Stimulated activated CD8-positive, alpha-beta memory T cell treated with anti-CD3 and anti-CD28 coated beads, Interleukin-15, amount 100 ng/mL, for 24 hours (primary cell): Measurements from ENCODE around the gene HOPX.
"Not testable (repeated sequence)": the region's sequence is repeated elsewhere in the genome, so short reads cannot be mapped to it uniquely, and the experiment has no call there.

ENCODE experiments used
- DNase-seq: peaks from one replicate; pipeline ENCODE4 v3.0.0-alpha.2; 2020; ENCODE audit warnings: low read depth

The HOPX gene

DNA sequence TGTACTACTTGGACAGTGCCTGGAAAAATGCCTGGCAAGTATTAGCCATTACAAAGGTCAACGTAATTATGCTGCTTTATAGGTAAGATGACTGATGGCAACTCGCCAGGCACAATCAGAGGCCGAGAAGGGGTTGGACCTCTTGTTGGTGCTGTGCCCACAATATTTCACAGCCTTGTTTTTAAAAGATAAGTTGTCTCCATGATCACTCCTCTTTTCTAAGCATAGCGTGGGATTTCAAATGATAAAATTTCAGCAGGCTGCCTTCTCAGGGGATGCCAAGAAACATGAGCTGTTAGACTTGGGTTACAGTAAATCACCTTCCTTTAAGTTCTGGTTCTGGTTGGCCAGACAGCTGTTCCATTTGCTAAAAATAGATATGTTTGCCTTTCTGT lies 26.9 kb downstream of the HOPX start:
- no peak for DNase-seq

DNA sequence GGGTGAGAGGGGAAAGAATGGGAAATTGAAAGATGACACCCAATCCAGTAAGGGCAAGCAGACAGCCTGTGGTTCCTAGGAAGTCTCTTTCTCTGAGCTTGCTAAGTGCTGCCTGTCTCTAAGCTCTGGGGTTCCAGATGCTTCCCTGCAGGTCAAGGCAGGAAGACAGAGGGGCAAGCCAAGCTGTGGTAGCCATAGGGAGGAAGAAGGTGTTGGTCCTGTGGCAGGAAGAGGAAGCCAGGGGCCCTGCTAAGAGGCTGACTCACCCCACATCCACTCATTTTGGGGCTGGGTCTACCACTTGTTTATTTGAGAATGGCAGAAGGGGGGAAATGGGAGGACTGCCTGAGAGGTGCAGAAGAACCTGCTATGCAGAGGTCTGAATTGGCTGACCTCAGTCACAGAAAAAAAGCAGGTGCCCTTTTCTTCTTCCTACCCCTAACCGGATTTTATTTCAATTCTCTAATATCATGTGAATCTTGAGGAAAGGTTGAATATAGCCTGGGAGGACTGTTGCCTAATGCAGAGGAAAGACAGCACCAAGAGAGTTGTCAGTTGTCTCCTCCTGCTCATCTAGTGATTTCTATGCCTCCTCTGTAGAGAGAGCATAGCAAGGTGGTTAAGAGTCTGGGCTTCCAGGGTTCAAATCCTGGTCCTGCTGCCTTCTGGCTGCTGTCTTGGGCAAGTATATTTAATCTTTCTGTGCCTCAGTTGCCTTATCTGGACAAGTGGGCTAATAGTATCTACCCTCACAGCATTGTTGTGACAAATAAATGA lies 27.4 kb downstream of the HOPX start:
- DNase-seq = no peak

DNA sequence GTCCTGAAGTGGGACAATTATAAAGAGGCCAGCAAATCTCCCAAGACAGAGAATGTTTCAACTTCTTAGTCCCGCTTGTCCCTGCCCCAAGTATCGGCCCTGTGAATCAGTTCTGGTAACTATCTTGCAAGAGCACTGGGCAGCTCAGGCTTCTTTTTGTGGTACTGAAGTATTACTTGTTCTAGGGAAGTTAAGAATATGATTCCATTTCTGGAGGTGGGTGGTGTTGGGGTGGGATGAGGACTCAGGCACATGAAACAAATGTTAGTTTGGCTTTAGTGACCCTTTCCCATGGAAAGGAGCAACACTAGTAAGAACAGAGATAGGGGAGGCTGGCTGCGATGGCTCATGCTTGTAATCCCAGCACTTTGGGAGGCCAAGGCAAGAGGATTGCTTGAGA lies 28.9 kb downstream of the HOPX start:
- no peak for DNase-seq

DNA sequence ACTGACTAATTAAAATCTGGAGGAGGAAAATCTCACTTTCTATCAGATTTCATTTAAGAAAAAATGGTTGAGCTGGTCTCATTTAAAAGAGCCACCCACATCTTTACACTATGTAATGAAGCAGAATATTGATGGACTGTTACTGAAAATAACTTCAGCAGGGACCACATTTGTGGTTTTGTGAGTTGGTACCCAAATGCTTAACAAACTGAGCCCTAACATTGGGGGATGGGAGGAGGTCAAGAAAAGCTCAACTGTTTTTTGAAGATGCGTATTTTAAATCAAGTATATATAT lies 30.1 kb downstream of the HOPX start:
- no peak for DNase-seq

DNA sequence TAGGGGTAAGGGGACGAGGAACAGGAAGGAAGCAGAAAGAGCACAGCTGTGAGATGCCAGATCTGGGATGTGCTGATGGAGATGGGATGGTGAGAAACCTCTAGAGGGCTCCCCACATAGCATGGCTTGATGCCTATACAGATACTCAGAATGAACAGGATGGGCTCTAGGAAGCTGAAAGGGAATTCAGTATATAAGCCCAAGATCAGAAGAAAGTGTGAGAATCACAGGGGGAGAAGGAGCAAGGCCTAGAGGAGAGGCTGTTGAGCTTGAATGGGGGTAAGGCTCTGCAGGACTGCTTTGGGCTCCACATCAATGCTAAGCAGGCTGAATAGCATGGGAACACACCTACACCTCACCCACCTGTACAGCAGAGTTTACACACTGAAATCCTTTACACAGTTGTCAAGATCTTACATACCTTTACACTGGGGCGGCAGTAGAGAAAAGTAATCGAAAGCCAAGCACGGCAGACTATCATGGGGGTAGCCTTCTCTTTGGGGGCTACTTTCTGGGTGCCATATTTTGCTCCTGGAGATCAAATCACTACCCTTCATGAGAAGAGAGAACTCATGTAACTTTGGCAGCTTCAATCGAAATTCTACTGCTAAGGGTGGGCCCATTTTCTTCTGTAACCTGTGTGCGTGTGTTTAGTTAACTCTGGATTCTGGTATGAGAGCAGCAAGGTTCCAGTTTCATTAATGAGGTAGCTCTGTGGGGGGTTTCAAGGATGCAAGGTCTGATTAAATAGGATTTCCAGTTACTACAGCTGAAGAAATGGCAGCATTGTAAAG lies 30.6 kb downstream of the HOPX start:
- DNase-seq = no peak

DNA sequence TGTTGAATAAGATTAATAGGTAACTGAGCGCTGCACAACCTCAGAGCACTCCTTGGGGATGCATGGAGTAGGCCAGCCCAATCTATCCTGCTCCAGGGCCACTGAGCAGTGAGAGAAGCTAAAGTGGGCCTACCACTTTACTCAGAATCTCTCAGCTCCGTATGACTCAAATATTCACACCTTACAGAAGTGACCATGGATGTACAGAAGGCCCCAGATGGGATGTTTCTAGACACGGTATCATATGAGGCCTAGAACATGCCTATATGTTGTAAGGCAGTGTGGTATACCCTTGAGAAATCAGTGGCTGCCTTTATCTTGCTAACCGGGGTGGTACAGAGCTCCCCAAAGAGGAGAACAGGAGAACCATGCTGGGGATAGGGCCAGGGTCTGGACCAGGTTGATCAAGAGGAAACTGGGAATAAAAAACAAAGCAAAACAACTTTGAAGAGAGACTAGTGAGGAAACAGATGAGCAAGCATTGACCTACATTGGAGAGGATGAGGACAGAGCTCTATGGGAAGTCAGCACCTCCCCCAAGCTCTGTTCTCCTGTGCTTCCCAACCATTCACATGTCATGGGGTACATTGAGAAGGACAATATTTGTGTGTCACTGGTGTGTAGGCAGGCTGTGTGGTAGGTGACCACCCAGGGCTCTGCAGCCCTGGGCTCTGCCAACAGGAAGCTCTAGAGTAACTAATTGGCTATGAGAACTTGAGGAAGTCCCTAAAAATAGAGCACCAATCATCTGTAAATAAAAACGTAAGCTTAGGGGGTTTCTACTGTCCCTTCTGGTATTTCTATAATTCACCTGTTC lies 31.4 kb downstream of the HOPX start:
- no peak for DNase-seq

DNA sequence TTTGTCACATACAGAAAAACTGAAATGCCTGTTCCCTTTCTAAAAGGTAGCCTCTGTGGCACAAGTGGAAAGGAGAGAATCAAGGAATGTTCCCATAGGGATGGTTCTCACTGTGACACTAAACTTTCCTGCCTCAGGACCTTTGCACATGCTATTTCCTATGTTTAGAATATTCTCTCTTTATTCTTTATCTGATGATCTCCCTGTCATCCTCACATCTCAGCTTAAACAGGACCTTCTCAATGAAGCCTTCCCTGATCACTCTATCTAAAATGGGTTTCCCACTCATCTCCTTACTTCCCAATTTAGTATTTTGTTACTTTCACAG lies 32.3 kb downstream of the HOPX start:
- no peak for DNase-seq

DNA sequence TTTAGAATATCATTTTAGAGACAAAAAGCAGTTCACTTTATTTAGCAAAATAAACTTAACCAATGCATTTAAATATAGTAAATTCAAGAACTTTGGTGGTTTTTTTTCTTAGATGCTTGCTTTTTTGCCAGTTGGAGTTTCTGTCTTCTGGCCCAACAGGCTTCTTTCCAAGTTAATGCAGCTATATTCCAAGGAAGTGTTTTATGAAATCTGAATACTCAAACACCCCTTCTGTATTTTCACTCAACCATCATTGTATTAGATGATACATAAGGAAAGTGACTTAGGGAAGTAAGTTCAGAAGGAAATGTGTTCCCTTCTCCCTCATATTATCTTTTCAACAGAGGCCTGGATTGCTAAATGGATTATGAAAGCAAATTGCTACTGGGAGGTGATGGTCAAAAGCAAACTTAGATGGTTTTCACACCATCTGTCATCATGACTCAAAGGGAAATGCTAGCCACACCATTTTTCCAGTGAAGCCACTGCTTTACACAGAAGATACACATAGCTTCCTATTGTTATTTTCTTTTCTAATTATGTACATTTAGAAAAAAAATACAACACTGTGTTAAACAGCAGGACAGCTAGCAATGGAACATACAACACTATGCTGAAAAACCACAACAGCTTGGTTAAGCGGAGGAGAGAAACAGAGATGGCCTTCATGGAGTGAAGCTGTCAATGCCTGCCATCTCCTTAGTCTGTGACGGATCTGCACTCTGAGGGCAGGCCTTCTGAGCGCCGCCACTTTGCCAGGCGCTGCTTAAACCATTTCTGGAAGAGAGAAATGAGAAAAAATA lies 32.9 kb downstream of the HOPX start:
- no peak for DNase-seq

DNA sequence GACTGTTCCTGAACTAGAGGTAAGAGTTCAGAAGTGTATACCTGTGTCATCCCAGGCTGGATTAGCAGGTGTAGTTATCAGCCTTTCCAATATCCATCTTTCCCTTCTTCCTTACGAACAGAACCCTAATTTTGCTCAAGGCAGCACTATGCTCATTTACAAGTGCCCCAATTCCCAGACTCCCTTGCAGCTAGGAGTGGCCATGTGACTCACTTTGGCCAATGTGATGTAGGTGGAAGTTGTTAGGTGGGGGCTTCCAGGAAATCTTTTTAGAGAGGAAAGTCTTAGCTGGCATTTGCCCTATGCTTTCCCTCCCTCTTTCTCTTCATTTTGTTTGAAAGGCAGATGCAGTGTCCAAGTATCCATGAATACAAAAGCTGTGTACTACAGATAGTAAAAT lies 34.8 kb downstream of the HOPX start:
- DNase-seq = no peak

DNA sequence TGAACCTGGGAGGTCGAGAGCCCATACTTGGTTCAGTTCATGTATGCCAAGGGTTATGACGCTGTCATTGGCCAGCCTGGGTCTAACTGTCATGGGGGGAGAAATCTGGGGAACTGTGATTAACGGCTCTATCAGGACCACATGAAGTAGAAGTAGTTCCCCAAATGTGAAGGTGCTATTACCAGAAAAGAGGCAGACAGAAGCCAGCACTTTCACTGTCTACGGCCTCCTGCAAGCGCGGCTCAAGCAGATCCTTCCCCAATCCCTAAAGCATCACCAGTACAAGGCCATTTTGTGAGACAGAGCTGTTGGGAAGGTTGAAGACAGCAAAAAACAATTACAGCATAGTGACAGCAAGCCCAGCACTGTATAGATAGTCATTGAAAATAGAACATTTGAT lies 37.5 kb downstream of the HOPX start:
- DNase-seq = no peak

DNA sequence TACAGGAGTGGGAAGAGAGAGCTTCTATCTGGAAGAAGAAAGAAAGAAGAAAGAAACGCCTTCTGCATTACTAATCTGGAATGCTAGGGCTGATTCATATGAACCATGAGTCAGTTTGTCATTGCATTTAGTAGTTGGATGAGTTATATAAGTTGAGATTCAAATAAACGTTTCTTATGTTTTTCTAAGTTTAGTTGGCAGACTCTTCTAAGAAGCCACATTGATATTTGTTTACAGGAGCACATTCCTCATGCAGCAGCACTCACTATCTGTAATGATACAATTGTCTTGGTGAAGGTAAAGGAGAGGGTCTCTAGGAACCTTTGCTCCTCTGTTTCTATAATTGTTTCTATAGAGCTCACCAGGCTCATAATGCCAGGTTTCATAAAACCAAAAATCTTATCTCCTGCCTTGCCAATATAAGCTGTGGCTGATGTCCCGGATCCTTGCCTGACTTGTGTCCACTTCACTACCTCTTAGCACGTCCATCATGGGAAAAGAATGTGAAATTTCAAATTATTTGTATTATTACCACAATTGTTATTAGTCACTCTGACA lies 39.5 kb downstream of the HOPX start:
- no peak for DNase-seq

DNA sequence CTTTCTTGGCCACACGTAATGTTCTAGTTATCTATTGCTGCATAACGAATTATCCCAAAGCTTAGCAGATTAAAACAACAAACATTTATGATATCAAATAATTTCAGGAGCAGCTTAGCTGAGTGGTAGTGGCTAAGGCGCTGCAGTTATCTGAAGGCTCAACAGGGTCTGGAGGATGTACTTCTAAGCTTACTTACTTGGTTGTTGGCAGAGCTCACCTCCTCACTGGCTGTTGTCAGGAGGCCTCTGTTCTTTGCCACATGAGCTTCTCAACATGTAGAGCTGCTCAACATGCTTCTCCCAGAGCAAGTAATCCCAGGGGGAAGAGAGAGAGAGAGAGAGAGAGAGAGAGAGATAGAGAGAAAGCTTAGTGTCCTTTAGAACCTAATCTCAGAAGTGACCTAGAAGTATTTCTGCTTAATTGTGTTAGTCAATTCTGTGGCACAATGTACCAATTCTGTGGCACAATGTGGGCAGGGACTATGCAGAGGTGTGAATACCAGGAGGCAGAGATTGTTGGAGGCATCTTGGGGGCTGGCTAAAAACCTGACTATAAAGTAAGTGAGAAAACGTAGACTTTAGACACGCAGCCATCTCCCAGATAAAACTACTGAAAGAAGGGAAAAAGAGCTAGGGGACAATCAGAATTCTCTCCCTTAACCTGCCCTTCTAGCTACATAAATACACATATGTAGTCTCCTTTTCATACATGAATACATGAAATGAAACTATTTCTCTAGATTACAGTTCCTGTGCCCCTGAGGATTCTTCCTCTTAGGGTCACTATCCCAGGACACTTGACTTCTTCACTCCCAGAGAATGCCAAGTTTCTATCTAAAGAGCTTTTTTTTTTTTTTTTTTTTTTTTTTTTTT lies 40.2 kb downstream of the HOPX start:
- no peak for DNase-seq

DNA sequence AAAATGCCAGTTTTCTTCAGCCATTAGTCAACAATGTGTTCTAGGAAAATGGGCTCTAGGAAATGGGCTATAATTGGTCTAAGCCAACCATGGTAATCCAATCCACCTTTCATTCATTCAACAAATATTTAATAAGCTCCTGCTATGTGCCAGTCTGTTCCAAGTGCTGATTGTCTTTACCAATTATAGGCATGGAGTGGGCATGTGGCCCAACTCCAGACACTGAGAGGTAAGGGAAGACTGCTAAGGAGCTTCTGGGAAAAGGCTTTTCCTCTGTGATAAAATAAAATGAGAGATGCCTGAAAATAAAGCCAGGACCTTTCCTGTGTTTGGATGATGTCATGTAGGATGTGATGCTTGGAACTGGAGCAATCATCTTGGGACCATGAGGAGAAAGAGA lies 43.3 kb downstream of the HOPX start:
- no peak for DNase-seq

DNA sequence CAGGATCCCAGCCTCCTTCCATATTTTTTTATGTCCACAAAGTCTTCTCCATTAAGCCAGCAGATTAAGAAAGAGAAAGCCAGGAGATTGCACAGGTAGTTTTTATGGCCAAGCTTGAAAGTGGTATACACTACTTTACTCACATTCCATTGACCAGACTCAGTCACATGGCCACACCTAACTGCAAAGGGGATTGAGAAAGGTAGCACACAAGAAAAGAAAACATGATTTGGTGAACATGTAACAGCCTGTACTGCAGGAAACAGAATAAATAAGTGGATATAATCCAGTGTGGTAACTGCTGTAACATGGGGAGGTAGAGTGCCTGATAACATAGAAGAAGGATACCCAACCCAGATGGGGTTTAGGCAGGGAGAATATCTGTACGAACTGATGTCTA lies 43.9 kb downstream of the HOPX start:
- no peak for DNase-seq

DNA sequence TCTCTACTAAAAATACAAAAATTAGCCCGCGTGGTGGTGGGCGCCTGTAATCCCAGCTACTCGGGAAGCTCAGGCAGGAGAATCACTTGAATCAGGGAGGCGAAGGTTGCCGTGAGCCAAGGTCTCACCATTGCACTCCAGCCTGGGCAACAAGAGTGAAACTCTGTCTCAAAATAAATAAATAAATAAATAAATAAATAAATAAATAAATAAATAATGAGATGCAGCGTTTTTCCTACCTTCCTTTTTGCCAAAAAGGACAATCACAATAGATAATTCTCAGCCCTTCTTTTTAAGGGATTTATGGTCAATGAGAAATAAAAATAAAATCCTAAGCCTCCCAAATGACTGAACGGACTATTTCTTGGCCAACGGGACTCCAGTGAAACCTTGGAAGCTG lies 46.1 kb downstream of the HOPX start:
- DNase-seq = not testable (repeated sequence)

DNA sequence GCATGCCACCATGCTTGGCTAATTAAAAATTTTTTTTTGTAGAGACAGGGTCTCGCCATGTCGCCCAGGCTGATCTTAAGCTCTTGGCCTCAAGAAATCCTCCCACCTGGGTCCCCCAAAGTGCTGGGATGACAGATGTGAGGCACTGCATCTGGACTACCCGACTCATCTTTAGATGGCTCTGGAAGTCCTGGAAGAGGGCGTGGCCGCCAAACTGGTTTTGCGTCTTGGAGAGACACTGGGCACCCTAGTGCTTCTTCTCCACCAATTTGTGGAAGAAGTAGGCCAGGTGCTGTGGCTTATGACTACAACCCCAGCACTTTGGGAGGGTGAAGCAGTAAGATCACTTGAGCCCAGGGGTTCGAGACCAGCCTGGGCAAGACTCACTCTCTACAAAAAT lies 47.6 kb downstream of the HOPX start:
- DNase-seq = no peak

DNA sequence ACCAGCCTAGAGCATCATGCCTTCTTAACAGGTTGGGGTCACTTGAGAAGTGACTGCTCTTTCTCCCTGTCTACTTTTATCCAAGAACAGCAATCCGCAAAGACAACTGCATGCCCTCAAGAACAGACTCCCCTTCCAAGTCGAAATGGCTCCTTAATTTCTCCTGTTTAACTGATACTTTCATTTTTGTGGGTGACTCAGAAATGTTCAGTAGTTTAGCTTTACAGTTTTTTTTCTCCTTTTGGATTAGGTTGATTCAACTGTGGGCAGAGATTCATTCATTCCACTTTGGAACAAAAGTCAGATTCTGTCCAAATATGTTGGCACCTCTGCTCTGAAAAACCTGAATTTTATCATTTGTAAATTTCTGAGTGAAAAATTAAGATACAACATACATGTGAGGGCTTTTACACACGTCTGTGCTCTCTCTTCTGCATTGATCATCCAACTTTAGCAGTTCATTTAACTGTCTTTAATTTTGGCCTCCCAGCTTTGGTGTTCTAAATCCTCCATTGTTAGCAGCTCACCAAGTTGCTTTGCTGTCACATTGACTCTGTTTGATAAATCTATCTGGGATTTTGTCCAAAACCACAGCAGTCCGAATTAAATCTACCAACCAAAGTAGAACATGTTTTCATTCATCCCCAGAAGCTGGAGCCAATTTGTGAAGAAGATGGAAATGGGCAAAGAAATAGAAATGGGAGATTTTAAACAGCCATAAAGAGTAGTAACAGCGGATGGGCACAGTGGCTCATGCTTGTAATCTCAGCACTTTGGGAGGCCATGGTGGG lies 50.0 kb downstream of the HOPX start:
- DNase-seq = no peak

DNA sequence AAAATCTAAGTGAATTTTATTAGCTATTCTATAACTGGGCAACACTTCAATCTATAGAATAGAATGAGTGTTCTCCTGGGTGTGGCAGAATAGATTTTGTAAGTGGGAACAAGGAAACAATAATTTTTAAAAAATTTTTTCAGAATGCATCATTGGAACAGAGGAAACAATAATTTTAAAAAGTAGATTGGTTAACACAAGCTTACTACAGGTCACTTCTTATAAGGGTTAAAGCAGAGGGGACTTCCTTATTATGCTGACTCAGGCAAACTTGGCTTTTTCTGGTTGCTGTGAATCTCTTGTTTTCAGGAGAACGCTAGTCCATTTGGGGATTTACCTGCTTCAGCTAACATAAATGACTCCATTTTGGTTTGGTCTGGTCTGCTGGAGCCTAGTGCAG lies 52.5 kb downstream of the HOPX start:
- DNase-seq = no peak

DNA sequence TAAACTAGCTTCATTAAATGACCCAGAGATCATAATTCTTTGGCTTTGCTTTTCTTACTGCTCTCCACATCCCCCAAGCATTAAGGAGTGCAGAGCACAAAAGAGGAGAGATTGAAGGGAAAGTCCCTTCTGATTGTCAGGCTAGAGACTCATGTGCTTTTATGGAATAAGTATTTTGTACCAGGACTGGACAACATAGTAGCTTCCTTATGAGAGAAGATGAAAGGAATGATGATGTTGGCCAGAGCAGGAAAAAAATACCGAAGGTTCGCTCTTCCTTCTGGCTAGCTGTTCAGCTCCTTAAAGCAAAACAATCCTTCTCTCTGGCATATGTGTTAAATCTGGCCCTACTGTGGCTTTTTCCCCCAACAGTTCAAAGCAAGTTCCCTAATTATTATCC lies 53.1 kb downstream of the HOPX start:
- no peak for DNase-seq

DNA sequence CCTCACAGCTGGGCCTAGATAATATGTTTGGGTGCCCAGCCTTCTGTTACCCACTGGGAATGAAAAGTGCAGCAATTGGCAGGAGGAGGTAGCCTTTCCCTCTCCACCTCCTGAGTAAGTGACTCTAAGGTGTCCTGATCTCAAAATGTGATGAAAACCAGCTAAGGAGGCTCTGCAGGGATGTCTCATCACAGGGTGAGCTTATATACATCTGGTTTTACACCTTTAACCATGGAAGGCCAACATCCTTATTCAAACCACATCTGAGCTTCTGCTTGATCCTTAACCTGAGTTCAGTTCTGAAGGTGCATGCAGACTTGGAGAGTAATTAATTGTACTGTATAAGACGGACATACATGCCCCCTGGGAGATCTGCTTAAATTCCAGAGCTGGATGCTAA lies 53.7 kb downstream of the HOPX start:
- DNase-seq = no peak
